HL-60 (cell line): ENCODE results near the gene GFRA4.

Experiments used
- POLR2AphosphoS5 ChIP-seq: IDR thresholded peaks from 2 replicates; pipeline ENCODE4 v1.6.1; 2012; ENCODE audit warnings: low read depth
- TF ChIP-seq, protein P1 (sequence below): IDR thresholded peaks from one replicate; pipeline ENCODE4 v1.5.1; 2011; ENCODE audit warnings: low read length, control low read depth, inconsistent platforms; ENCODE audit not compliant: insufficient read depth

DNA sequence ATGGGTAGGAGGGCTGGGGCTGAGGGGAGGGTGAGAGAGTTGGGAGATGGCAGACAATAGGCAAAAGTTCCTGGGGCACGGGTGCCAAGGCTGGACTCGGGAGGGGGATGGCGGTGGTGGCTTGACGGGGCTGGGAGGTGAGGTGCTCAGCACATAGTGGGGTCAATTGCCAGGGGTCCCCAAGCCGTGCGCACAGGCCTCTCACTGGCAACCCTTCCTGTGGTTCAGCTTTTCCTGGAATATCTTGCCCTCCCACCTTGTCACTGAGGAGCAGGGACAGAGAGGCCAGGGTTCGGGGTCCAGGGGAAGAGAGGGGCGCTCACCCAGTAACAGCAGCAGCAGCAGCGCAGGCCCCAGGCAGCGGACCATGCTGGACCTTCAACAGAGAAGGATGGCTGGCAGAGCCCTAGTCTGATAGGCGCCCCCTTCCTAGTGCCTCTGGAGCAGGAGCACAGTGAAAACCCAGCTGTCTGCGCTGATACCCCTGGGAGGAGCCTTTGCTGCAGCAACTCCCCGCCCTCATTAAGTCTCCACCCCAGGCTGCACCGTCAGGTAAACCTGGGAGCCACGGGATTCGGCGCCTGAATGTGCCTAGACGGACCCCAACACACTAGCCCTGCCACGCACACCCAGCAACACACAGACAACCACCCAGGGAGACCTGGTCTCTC, at the start of gene GFRA4:
- TF ChIP-seq, protein P1, sequence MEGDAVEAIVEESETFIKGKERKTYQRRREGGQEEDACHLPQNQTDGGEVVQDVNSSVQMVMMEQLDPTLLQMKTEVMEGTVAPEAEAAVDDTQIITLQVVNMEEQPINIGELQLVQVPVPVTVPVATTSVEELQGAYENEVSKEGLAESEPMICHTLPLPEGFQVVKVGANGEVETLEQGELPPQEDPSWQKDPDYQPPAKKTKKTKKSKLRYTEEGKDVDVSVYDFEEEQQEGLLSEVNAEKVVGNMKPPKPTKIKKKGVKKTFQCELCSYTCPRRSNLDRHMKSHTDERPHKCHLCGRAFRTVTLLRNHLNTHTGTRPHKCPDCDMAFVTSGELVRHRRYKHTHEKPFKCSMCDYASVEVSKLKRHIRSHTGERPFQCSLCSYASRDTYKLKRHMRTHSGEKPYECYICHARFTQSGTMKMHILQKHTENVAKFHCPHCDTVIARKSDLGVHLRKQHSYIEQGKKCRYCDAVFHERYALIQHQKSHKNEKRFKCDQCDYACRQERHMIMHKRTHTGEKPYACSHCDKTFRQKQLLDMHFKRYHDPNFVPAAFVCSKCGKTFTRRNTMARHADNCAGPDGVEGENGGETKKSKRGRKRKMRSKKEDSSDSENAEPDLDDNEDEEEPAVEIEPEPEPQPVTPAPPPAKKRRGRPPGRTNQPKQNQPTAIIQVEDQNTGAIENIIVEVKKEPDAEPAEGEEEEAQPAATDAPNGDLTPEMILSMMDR: no peak
- TF ChIP-seq POLR2AphosphoS5: no peak
